Thyroid gland (tissue), 4 donors: ENCODE results near the gene RNF4. TPM values are rescaled to one million over a fixed set of nuclear protein-coding genes. Genes with fewer than 3 reads are reported as not detected.

ENCODE experiments used
- DNase-seq, 2 donors: peaks; one replicate each; pipeline ENCODE4 v3.0.0-alpha.2; 2019
- H3K27ac ChIP-seq, 3 donors: fragments of 200-600 bp; sonication (generic); 1 replicate in 2 of 3; 2 replicates in 1 of 3; pipeline ENCODE4 v1.5.1; 2016 to 2019; ENCODE audit warnings: mild to moderate bottlenecking in 1 of 3, moderate library complexity in 1 of 3
- H3K27me3 ChIP-seq: fragments of 200-600 bp; sonication (generic); one replicate; pipeline ENCODE4 v1.5.1; 2019
- H3K36me3 ChIP-seq, 2 donors: fragments of 200-600 bp; sonication (generic); one replicate each; pipeline ENCODE4 v1.5.1; 2016 to 2019
- H3K4me1 ChIP-seq, 2 donors: fragments of 200-600 bp; sonication (generic); one replicate each; pipeline ENCODE4 v1.5.1; 2017 to 2019
- H3K4me3 ChIP-seq, 3 donors: fragments of 200-600 bp; sonication (generic); replicated peaks in 1 of 3; 1 replicate in 2 of 3; 2 replicates in 1 of 3; pipeline ENCODE4 v1.5.1; 2016; ENCODE audit warnings: mild to moderate bottlenecking in 1 of 3
- H3K9me3 ChIP-seq: fragments of 200-600 bp; sonication (generic); one replicate; pipeline ENCODE4 v1.5.1; 2017
- POLR2A ChIP-seq, 2 donors: fragments of 450-650 bp; IDR thresholded peaks; one replicate each; pipeline ENCODE4 v1.6.1; 2017; ENCODE audit warnings: antibody characterized with exemption in 2 of 2, mild to moderate bottlenecking in 2 of 2, moderate library complexity in 1 of 2
- WGBS, 2 donors: methylation state at CpG; one replicate each; pipeline ENCODE4 v1.1.5; 2017; 5-methylcytosine and 5-hydroxymethylcytosine counted together
- intact Hi-C: fragments of 100-400 bp; cut with DNase I; formaldehyde crosslinking; loops from one replicate; pipeline ENCODE4 v1.15.1; 2023
- total RNA-seq, 4 donors: library from RNA; depleted of rRNA; stranded (reverse); fragments of >200 nt; gene quantifications; one replicate each; pipeline ENCODE4 v1.2.3, GENCODE V29; 2016
- TF ChIP-seq, protein P1 (sequence below), 6 experiments: fragments of 200-600 bp in 3 of 6; fragments of 450-650 bp in 3 of 6; sonication (generic) in 3 of 6; IDR thresholded peaks; one replicate each; pipeline ENCODE4 v1.5.1; 2016 to 2019; ENCODE audit warnings: antibody characterized with exemption in 6 of 6, mild to moderate bottlenecking in 2 of 6, inconsistent platforms in 1 of 6, moderate library complexity in 1 of 6

Gene RNF4
- total RNA-seq, 4 donors from 2014 or later = 32.8 to 52.0 (median 43.0) TPM

DNA sequence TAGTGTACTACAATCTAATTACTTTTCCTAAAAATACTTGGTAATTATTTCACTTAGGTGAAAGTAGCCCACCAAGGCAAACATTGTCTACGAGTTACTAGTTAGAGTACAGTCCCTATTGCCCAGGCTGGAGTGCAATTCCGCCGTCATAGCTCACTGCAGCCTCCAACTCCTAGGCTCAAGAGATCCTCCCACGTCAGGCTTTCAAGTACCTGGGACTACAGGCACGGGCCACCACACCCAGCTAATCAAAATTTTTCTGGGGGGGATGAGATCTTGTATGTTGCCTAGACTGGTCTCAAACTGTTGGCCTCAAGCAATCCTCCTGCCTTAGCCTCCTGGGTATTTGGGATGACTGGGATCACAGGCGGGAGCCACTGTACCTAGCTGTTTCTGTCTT is 89.4 kb downstream of the RNF4 start:
- peak in 1 of 2 donors; percentile 41 for DNase-seq
- Histone ChIP-seq H3K36me3 (no peaks in the 10 kb centered on the region), H3K27me3 (no peaks in the 10 kb centered on the region), H3K4me1 (peaks cover 0 to 15% of the 10 kb centered on the region in 2 donors), H3K9me3 (no peaks in the 10 kb centered on the region), H3K27ac (no peak overlapping the region), H3K4me3 (no peak overlapping the region)
- intact Hi-C loops = no loop called here
- no peak for TF ChIP-seq POLR2A (IDR thresholded peaks at IDR 0.05)
- TF ChIP-seq, protein P1, sequence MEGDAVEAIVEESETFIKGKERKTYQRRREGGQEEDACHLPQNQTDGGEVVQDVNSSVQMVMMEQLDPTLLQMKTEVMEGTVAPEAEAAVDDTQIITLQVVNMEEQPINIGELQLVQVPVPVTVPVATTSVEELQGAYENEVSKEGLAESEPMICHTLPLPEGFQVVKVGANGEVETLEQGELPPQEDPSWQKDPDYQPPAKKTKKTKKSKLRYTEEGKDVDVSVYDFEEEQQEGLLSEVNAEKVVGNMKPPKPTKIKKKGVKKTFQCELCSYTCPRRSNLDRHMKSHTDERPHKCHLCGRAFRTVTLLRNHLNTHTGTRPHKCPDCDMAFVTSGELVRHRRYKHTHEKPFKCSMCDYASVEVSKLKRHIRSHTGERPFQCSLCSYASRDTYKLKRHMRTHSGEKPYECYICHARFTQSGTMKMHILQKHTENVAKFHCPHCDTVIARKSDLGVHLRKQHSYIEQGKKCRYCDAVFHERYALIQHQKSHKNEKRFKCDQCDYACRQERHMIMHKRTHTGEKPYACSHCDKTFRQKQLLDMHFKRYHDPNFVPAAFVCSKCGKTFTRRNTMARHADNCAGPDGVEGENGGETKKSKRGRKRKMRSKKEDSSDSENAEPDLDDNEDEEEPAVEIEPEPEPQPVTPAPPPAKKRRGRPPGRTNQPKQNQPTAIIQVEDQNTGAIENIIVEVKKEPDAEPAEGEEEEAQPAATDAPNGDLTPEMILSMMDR (IDR thresholded peaks at IDR 0.05) = no peak
- WGBS, 2 donors = 59 to 61% methylated on average over 6 of the region's 6 CpGs

DNA sequence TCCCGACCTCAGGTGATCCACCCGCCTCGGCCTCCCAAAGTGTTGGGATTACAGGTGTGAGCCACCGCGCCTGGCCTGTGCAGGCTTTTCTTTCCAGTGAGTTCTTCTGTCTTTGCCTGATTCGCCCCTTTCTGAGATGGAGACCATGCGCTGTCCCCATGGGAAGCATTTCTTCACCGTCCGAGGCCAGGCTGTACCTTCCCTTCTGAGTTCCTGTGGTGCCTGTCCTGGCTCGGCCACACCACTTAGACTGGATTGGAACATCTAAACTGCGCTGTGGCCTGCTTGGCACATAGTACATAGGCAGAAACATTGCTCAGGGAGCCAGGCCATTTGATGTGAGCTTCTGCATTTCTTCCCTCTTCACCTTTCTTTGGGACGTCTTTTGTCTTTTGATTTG is 91.3 kb downstream of the RNF4 start:
- H3K4me3 ChIP-seq = no peak overlapping the region
- H3K27ac ChIP-seq = no peak overlapping the region
- H3K9me3 ChIP-seq = no peaks in the 10 kb centered on the region
- TF ChIP-seq POLR2A (IDR thresholded peaks at IDR 0.05) = no peak
- TF ChIP-seq, protein P1 (IDR thresholded peaks at IDR 0.05) = no peak
- H3K36me3 ChIP-seq = no peaks in the 10 kb centered on the region
- DNase-seq = no peak
- intact Hi-C loops = no loop called here
- 97% methylated on average over 12 of the region's 12 CpGs for WGBS, 2 donors
- peaks cover 0 to 15% of the 10 kb centered on the region in 2 donors for H3K4me1 ChIP-seq
- H3K27me3 ChIP-seq = no peaks in the 10 kb centered on the region

Other genes starting within 250 kb of the RNF4 start
- 10 to 100 TPM; 13.0 to 30.0 (median 17.0) TPM for gene HAUS3, start 227.0 kb upstream of the RNF4 start, total RNA-seq
- gene POLN, start 227.0 kb upstream of the RNF4 start, total RNA-seq = 1 to 10 TPM; 1.5 to 5.4 (median 3.0) TPM
- gene MXD4, start 207.0 kb upstream of the RNF4 start, total RNA-seq = 100 to 1,000 TPM in 1 of 4 donors, 10 to 100 TPM in 3; 48.1 to 102 (median 61.9) TPM
- gene ZFYVE28, start 50.5 kb upstream of the RNF4 start, total RNA-seq = 10 to 100 TPM in 3 of 4 donors, 1 to 10 TPM in 1; 8.9 to 19.1 (median 16.4) TPM
- 1 to 10 TPM in 2 of 4 donors, under 1 TPM in 1, not detected in 1; 0.27 to 1.9 (median 1.1) TPM for gene CFAP99, start 50.2 kb upstream of the RNF4 start, total RNA-seq
- 10 to 100 TPM; 22.4 to 36.7 (median 30.3) TPM for gene FAM193A, start 67.5 kb downstream of the RNF4 start, total RNA-seq